Nephron (organoid): Measurements from ENCODE around the gene KCNK3.

Experiments used
- H3K27ac Mint-ChIP-seq, 3 experiments: 2 replicates each; pipeline ENCODE4 v1.8.0; 2020; ENCODE audit warnings: mixed read lengths in 3 of 3, mild to moderate bottlenecking in 2 of 3, moderate library complexity in 1 of 3
- H3K27me3 Mint-ChIP-seq: 2 replicates; pipeline ENCODE4 v1.8.0; 2021; ENCODE audit warnings: low read depth, mild to moderate bottlenecking, moderate library complexity, mixed read lengths
- H3K36me3 Mint-ChIP-seq: 2 replicates; pipeline ENCODE4 v1.8.0; 2020; ENCODE audit warnings: low read depth, mixed read lengths
- H3K4me1 Mint-ChIP-seq: 2 replicates; pipeline ENCODE4 v1.8.0; 2020; ENCODE audit warnings: mixed read lengths
- H3K4me3 Mint-ChIP-seq, 3 experiments: 2 replicates each; pipeline ENCODE4 v1.8.0; 2020; ENCODE audit warnings: mild to moderate bottlenecking in 3 of 3, mixed read lengths in 3 of 3, moderate library complexity in 2 of 3
- H3K9me3 Mint-ChIP-seq: 2 replicates; pipeline ENCODE4 v1.8.0; 2020; ENCODE audit warnings: mixed read lengths
- TF ChIP-seq, protein P1 (sequence below), 3 experiments: fragments of 200-600 bp; sonication (generic); IDR thresholded peaks; one replicate each; pipeline ENCODE4 v1.5.0; 2021; ENCODE audit warnings: antibody characterized with exemption in 3 of 3; ENCODE audit not compliant: unreplicated experiment in 3 of 3

KCNK3 gene

DNA sequence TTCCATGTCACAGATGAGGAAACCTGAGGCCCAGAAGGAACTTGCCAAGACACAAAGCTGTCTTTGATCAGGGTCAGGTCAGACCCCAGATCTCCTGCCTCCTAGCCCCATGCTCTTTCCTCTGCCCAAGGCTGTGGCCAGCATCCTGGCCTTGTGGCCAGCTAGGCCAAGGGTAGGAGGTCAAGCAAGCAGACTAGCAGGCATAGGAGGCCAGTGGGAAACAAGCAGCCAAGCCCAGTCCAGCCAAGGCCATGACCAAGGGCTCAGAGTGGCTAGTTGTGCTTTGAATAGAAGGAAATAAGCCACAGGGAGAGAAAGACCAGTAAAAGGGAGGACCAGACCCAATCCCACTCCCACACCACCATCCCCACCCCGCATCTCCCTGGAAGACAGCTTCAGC lies 30.4 kb downstream of the KCNK3 start:
- Mint-ChIP-seq H3K27ac (peak overlapping the region in 1 of 3 experiments; percentile 51), H3K9me3 (no peaks in the 10 kb centered on the region), H3K4me3 (no peak overlapping the region), H3K36me3 (no peaks in the 10 kb centered on the region), H3K27me3 (peaks cover 3% of the 10 kb centered on the region), H3K4me1 (peaks cover 38% of the 10 kb centered on the region)
- TF ChIP-seq, protein P1, sequence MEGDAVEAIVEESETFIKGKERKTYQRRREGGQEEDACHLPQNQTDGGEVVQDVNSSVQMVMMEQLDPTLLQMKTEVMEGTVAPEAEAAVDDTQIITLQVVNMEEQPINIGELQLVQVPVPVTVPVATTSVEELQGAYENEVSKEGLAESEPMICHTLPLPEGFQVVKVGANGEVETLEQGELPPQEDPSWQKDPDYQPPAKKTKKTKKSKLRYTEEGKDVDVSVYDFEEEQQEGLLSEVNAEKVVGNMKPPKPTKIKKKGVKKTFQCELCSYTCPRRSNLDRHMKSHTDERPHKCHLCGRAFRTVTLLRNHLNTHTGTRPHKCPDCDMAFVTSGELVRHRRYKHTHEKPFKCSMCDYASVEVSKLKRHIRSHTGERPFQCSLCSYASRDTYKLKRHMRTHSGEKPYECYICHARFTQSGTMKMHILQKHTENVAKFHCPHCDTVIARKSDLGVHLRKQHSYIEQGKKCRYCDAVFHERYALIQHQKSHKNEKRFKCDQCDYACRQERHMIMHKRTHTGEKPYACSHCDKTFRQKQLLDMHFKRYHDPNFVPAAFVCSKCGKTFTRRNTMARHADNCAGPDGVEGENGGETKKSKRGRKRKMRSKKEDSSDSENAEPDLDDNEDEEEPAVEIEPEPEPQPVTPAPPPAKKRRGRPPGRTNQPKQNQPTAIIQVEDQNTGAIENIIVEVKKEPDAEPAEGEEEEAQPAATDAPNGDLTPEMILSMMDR (IDR thresholded peaks at IDR 0.05; ENCODE audit: unreplicated experiment in 3 of 3), result no peak

GRCh38 chr2:26723475-26723874 lies 31.0 kb downstream of the KCNK3 start:
- no peak overlapping the region for H3K4me3 Mint-ChIP-seq
- peaks cover 33% of the 10 kb centered on the region for H3K4me1 Mint-ChIP-seq
- H3K36me3 Mint-ChIP-seq, result no peaks in the 10 kb centered on the region
- H3K27ac Mint-ChIP-seq, result peak overlapping the region in 2 of 3 experiments; percentile 70 to 74
- H3K27me3 Mint-ChIP-seq, result peaks cover 3% of the 10 kb centered on the region
- TF ChIP-seq, protein P1 (IDR thresholded peaks at IDR 0.05; ENCODE audit: unreplicated experiment in 3 of 3), result no peak
- no peaks in the 10 kb centered on the region for H3K9me3 Mint-ChIP-seq

DNA sequence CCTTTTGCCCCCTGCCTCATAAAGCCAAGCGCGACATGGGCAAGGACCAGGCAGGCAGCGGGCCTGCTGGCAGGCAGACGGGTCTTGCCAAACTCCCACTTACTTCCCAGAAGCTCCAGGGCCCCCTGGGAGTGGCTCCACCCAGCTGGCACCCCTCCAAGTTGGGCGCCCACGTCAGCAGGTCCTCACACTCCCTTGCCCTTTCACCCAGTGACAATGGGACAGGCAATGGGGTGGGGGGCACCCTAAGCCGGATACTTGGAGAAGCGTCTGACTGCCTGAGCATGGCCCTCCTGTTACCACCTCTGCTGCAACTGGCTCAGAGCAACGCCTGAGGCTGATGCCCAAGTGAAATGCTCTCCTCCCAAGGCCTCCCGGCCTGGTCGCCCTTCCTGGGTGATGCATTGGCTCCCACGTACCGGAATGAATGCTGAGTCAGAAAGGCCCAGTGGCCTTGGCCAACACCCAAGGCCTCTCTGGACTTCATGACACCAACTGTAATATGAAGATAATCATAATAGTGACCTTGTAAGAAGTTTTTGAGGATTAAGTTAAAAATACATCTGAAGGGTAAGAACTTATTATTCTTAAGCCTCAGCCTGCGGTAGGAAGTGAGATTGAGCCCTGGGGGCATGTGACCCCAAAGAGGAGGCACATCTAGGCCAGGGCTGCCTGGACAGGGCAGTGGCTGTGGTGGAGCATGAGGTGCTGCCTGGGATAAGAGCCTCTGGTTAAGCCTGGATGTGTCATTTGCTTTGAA lies 31.6 kb downstream of the KCNK3 start:
- TF ChIP-seq, protein P1 (IDR thresholded peaks at IDR 0.05; ENCODE audit: unreplicated experiment in 3 of 3), result no peak
- H3K36me3 Mint-ChIP-seq, result no peaks in the 10 kb centered on the region
- H3K27ac Mint-ChIP-seq, result peak overlapping the region; percentile 40 to 74 (median 72)
- H3K4me1 Mint-ChIP-seq, result peaks cover 29% of the 10 kb centered on the region
- H3K4me3 Mint-ChIP-seq, result no peak overlapping the region
- peaks cover 3% of the 10 kb centered on the region for H3K27me3 Mint-ChIP-seq
- no peaks in the 10 kb centered on the region for H3K9me3 Mint-ChIP-seq

DNA sequence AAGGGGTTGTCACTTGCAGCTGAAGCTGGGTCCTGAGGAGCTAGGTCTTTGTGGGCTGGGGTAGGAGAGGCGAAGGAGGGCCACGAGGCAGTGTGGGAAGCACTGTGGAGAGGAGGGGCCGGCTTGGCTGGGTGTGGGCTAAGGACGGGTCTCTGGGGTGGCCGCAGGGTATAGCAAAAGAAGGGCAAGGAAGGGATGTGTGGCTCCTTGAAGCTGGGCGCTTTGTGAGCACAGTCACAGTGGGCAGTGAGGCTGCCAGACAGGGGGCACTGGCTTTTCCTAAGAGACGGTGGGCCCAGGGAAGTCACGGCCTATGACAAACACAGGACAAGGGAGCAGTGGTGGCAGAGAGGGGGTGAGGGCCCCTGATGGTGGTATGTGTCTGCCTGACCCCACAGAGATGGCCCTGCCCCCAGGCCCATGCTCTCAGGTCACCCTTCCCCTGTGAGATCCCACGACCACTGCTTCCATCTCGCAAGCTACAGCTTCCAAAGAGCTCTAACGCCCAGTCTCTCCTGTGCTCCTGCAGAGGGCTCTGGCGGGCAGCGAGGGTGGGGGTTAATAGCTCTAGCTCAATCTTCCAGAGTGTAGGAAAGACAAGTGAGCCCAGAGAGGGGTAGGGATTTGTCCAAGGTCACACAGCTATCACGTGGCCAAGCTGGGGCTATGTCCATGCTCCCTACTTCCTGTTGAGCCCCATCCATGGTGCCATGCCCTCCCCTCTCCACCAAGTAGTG lies 32.4 kb downstream of the KCNK3 start:
- TF ChIP-seq, protein P1 (IDR thresholded peaks at IDR 0.05; ENCODE audit: unreplicated experiment in 3 of 3), result no peak
- H3K4me3 Mint-ChIP-seq, result no peak overlapping the region
- no peaks in the 10 kb centered on the region for H3K9me3 Mint-ChIP-seq
- H3K4me1 Mint-ChIP-seq, result peaks cover 24% of the 10 kb centered on the region
- peak overlapping the region; percentile 40 to 74 (median 72) for H3K27ac Mint-ChIP-seq
- peaks cover 3% of the 10 kb centered on the region for H3K27me3 Mint-ChIP-seq
- no peaks in the 10 kb centered on the region for H3K36me3 Mint-ChIP-seq

DNA sequence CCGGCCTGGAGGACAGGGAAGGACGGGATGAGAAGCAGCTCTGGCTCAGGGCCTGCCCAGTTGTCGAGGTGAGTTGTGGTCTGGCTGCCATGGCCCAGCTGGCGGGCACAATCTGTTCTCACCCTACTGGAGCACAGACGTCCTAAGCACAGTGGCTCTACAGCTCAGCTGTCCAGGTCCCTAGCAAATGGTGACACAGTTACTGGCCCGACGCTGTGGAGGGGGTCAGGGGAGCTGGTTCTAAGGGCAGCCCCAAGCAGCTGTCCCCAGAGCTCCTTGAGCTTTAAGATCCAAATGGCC lies 32.9 kb downstream of the KCNK3 start:
- Mint-ChIP-seq H3K4me3 (no peak overlapping the region), H3K4me1 (peaks cover 24% of the 10 kb centered on the region), H3K36me3 (no peaks in the 10 kb centered on the region), H3K9me3 (no peaks in the 10 kb centered on the region), H3K27me3 (peaks cover 3% of the 10 kb centered on the region), H3K27ac (peak overlapping the region in 1 of 3 experiments; percentile 74)
- TF ChIP-seq, protein P1 (IDR thresholded peaks at IDR 0.05; ENCODE audit: unreplicated experiment in 3 of 3), result no peak
